Naive thymus-derived CD4-positive, alpha-beta T cell (primary cell): ENCODE measurements around the gene BBS10. TPM values are rescaled to one million over a fixed set of nuclear protein-coding genes. Genes with fewer than 3 reads are reported as not detected.

Experiments used
- ATAC-seq: fragments of 150-1000 bp; cut with Tn5 transposase; 2 replicates; pipeline ENCODE4 v1.10.0; 2021; ENCODE audit warnings: mild to moderate bottlenecking, moderate library complexity
- CTCF ChIA-PET: fragments of 350-600 bp; sonication (Branson Sonifier 250); formaldehyde crosslinking; loops from one replicate; lab custom pipeline; 2021; ENCODE audit warnings: antibody characterized with exemption; lab: Charles Lee
- POLR2A ChIA-PET: fragments of 350-600 bp; sonication (Branson Sonifier 250); formaldehyde crosslinking; loops from one replicate; lab custom pipeline; 2021; ENCODE audit warnings: antibody characterized with exemption, inconsistent platforms; lab: Charles Lee
- DNase-seq, 9 donors: peaks; one replicate each; pipeline versions ENCODE4 v3.0.0 to v3.0.0-alpha.2; 2020 to 2022; ENCODE audit warnings: mixed read lengths in 1 of 9
- H3K27ac ChIP-seq: one replicate; pipeline ENCODE4 v1.7.0; 2013; ENCODE audit warnings: mild to moderate bottlenecking, low read depth, low read length, moderate library complexity
- H3K27me3 ChIP-seq, 2 donors: one replicate each; pipeline ENCODE4 v1.7.0; 2013; ENCODE audit warnings: low read length in 2 of 2, mild to moderate bottlenecking in 2 of 2, moderate library complexity in 2 of 2; ENCODE audit not compliant: control insufficient read depth in 2 of 2, insufficient read depth in 2 of 2
- H3K36me3 ChIP-seq, 3 experiments: 1 replicate in 2 of 3; 2 replicates in 1 of 3; pipeline ENCODE4 v1.7.0; 2013; ENCODE audit warnings: low read length in 3 of 3, mild to moderate bottlenecking in 3 of 3, moderate library complexity in 1 of 3; ENCODE audit not compliant: insufficient read depth in 3 of 3, control insufficient read depth in 2 of 3
- H3K4me1 ChIP-seq, 2 donors: one replicate each; pipeline ENCODE4 v1.7.0; 2013; ENCODE audit warnings: low read length in 2 of 2, mild to moderate bottlenecking in 2 of 2, moderate library complexity in 1 of 2; ENCODE audit not compliant: control insufficient read depth in 2 of 2, insufficient read depth in 2 of 2
- H3K4me3 ChIP-seq: 2 replicates; pipeline ENCODE4 v1.7.0; 2013; ENCODE audit warnings: mild to moderate bottlenecking, low read length
- H3K9me3 ChIP-seq, 3 experiments: 1 replicate in 2 of 3; 2 replicates in 1 of 3; pipeline ENCODE4 v1.7.0; 2013; ENCODE audit warnings: low read length in 3 of 3; ENCODE audit not compliant: control insufficient read depth in 2 of 3
- H3K27ac Mint-ChIP-seq, 9 donors: one replicate each; pipeline ENCODE4 v1.8.0; 2020 to 2022; ENCODE audit warnings: mixed read lengths in 9 of 9, mild to moderate bottlenecking in 8 of 9, moderate library complexity in 5 of 9, inconsistent platforms in 2 of 9
- H3K27me3 Mint-ChIP-seq, 5 donors: one replicate each; pipeline ENCODE4 v1.8.0; 2021 to 2022; ENCODE audit warnings: mixed read lengths in 5 of 5, mild to moderate bottlenecking in 1 of 5
- H3K36me3 Mint-ChIP-seq, 5 donors: one replicate each; pipeline ENCODE4 v1.8.0; 2020 to 2022; ENCODE audit warnings: mixed read lengths in 5 of 5, mild to moderate bottlenecking in 3 of 5, inconsistent platforms in 1 of 5
- H3K4me1 Mint-ChIP-seq, 7 donors: one replicate each; pipeline ENCODE4 v1.8.0; 2020 to 2022; ENCODE audit warnings: mixed read lengths in 7 of 7, mild to moderate bottlenecking in 3 of 7, inconsistent platforms in 1 of 7
- H3K4me3 Mint-ChIP-seq, 10 donors: one replicate each; pipeline ENCODE4 v1.8.0; 2020 to 2022; ENCODE audit warnings: mild to moderate bottlenecking in 10 of 10, mixed read lengths in 10 of 10, moderate library complexity in 6 of 10, inconsistent platforms in 2 of 10
- H3K9me3 Mint-ChIP-seq, 11 donors: one replicate each; pipeline ENCODE4 v1.8.0; 2020 to 2022; ENCODE audit warnings: mixed read lengths in 11 of 11, mild to moderate bottlenecking in 4 of 11, inconsistent platforms in 1 of 11, moderate library complexity in 1 of 11
- intact Hi-C, 2 donors: fragments of 100-400 bp; cut with micrococcal nuclease; formaldehyde crosslinking; loops; one replicate each; pipeline ENCODE4 v1.15.1; 2023
- polyA plus RNA-seq, 2 donors: library from polyadenylated mRNA; unstranded; fragments of 300-500 nt; fragmentation: Illumina TruSeq; gene quantifications; one replicate each; pipeline ENCODE4 v1.2.3, GENCODE V29; 2021
- total RNA-seq, 6 experiments: library from RNA in 5 of 6; stranded (reverse) in 5 of 6; gene quantifications; 1 replicate in 5 of 6; 2 replicates in 1 of 6; pipeline ENCODE4 v1.2.3 and lab custom pipeline; 2021 to 2026

Gene BBS10
- total and polyA plus RNA-seq, 7 experiments from 2014 or later, result 1.7 to 11.5 (median 2.7) TPM

DNA sequence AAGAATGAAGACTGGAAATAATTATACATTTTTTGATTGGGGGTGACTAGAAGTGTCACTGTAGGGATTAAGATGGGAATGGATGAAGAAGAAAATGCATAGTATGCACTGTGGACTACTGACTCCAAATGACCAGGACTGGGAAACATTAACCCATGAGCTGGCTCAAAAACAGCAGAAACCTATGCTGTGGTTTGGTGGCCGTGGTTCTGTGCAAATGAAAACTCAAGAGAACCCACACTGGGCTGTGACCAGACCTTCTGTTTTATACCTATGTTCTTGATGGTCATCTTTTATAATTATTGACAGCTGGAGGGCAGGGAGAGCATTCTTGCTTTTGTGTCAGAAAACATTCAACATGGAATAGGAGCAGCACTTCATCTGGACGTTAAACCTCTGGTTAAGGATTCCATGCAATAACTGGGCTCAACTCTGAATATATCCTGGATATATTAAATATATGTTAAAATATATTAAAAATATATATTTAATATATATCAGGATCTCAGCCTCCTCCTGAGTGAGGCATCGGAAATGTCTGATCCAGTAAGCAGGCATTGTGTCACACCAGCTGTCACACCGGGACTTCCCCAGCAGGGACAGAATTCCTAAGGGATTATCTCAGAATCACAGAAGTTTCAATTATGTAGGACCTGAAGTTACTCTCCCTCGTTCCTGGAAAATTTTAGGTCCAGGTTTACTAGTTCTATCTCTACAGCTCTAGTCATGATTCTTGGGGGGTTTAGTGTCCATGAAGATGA is 48.5 kb downstream of the BBS10 start:
- CTCF ChIA-PET, result no interaction called here
- Histone ChIP-seq H3K4me1 (no peaks in the 10 kb centered on the region), H3K9me3 (no peaks in the 10 kb centered on the region), H3K36me3 (no peaks in the 10 kb centered on the region), H3K27me3 (no peaks in the 10 kb centered on the region), H3K27ac (no peak overlapping the region), H3K4me3 (no peak overlapping the region)
- no peaks in the 10 kb centered on the region for H3K4me1 Mint-ChIP-seq
- no peak overlapping the region for H3K27ac Mint-ChIP-seq
- peaks cover 0 to 14% (median 4%) of the 10 kb centered on the region in 5 donors for H3K27me3 Mint-ChIP-seq
- no peak overlapping the region for H3K4me3 Mint-ChIP-seq
- POLR2A ChIA-PET, result no interaction called here
- intact Hi-C loops, result no loop called here
- DNase-seq, result no peak
- no peaks in the 10 kb centered on the region for H3K36me3 Mint-ChIP-seq
- no peaks in the 10 kb centered on the region for H3K9me3 Mint-ChIP-seq
- ATAC-seq, result no peak

Other genes with a start within 250 kb of the BBS10 start
- 100 to 1,000 TPM; 113 to 146 (median 119) TPM for gene OSBPL8, start 211.4 kb upstream of the BBS10 start, total RNA-seq
- gene OSBPL8, start 211.4 kb upstream of the BBS10 start, polyA plus RNA-seq, result 100 to 1,000 TPM; 140 to 157 TPM